Measurements from ENCODE around the gene SPRY4.
"Not testable (repeated sequence)": the region's sequence is repeated elsewhere in the genome, so short reads cannot be mapped to it uniquely, and the experiment has no call there.

The SPRY4 gene

DNA sequence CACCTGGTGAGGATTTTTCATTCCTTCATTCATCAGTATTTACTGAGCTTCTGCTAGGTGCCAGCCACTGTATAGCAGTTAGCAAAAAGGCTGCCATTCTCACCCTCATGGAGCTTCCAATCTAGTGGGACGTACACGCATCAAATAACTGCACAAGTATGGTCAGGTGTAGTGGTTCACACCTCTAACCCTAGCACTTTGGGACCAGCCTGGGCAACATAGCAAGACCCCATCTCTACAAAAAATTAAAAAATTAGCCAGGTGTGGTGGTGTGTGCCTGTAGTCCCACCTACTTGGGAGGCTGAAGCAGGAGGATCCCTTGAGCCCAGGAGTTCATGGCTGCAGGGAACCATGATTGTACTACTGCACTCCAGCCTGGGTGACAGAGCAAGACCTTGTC is 8.9 kb upstream of the SPRY4 start:
- DNase-seq, result not testable (repeated sequence)

DNA sequence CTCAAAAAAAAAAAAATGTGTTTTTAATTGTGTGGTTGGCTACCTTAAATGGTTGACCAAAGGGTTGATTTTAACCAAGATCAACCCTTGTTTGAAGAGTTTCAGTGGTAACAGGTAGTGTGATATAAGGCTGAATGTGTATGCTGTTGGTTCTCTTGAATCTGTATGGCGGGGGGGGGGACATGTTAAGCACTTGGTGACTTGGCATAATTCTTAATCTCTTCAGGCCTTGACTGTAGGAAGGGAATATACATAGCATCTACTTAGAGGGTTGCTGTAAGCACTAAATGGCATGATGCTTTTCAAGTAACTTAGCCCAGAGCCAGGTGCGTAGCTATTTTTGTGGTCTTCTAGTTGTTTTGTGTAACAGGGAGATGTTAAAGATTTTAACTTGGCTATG is 5.6 kb upstream of the SPRY4 start:
- DNase-seq, result no peak

DNA sequence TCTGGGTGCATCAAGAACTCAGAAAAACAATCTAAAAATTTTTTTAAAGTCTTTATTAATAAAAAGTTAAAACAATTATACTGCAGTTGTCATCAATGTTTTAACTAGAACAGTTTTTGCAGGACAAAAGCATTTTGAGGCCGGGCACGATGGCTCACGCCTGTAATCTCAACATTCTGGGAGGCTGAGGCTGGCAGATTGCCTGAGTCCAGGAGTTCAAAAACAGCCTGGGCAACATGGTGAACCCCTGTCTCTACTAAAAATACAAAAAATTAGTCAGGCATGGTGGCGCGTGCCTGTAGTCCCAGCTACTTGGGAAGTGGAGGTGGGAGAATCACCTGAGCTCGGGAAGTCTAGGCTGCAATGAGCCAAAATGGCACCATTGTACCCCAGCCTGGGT is 5.2 kb upstream of the SPRY4 start:
- DNase-seq, result no peak

- no peak for DNase-seq
Observed at GRCh38 chr5:142327111-142327842, 2.5 kb upstream of the SPRY4 start.

GRCh38 chr5:142326480-142326938 is 1.7 kb upstream of the SPRY4 start:
- DNase-seq, result peak; percentile 17

- DNase-seq, result peak; percentile 56
Observed at GRCh38 chr5:142325725-142326479, 1.1 kb upstream of the SPRY4 start.

DNA sequence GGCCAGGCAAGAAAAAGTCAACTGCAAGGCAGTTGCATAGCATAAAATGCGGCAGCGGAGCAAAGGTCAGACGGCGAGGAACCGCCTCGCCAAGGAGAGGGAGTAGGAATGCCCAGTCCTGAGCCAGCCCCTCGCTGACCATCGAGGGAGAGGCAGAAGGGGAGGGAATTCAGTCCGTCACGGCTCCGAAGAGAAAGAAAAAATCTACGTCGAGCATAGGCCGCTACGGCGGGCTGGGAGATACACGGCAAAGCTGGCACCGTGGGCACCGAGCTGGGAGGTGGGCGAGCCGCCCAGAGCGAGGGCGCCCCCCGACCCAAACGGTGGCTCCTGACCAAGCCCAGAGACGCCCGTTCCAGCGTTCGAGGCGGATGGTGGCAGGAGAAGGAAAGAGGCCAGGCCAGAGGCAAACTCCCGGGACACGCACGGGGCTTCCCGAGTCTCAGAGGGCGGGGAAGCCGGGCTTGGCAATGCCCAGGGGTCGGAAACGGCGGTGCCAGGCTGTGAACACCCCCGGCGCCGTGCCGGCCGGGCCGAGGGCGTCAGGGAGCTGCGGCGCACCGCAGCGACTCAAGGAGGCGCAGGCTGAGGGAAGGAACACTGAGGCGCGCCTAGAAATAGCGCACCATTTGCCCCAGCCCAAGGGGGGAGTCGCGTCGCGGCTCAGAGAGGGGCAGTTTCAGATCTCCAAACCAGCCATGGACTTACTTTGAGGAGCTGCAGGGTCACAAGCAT is 518 bp downstream of the SPRY4 start:
- no peak for DNase-seq

DNA sequence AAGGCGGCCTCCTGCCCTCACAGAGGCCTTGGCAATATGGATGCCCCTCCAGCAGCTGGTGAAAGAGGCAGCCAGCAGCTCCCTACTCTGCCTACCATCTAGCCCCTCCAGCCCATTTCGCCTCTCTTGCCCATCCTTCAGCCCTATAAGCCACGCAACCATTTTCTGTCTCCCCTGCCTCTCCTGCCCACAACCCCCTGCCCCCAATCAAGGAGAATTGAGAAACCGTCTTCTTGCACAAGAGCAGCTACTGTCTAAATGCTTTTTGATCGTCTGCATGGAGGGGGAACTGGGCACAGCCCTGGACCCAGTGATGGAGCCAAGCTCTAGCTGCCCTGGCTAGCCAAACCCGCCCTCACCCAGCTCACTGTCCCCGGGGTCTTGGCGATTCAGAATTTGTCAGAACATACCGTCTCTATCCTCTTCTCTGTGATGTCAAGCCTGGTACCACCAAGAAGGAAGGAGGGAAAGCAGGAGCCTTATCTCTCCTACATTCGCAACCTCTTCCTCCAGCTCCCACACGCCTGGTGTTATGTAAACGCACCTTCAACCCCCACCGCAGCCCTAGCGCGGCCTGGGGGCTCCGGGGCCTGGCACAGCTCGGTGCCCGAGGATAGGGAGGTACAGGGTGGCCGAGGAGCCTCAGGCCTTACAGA is 1.2 kb downstream of the SPRY4 start:
- DNase-seq, result no peak

GRCh38 chr5:142322747-142323479 is 1.9 kb downstream of the SPRY4 start:
- DNase-seq, result no peak

DNA sequence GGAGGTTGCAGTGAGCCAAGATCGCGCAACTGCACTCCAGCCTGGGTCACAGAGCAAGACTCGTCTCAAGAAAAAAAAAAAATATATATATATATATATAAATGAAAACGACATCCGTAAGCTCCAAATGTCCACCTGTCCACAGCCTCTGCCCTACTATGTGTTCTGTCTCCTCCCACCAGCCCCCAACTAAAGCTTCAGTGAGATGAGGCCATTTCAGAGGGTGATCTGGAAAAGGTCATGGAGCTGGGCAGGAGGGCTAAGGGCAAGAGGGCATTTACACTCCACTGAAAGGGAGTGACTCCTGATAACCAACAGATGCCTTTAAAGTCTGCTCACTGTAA is 2.4 kb downstream of the SPRY4 start:
- DNase-seq, result no peak

DNA sequence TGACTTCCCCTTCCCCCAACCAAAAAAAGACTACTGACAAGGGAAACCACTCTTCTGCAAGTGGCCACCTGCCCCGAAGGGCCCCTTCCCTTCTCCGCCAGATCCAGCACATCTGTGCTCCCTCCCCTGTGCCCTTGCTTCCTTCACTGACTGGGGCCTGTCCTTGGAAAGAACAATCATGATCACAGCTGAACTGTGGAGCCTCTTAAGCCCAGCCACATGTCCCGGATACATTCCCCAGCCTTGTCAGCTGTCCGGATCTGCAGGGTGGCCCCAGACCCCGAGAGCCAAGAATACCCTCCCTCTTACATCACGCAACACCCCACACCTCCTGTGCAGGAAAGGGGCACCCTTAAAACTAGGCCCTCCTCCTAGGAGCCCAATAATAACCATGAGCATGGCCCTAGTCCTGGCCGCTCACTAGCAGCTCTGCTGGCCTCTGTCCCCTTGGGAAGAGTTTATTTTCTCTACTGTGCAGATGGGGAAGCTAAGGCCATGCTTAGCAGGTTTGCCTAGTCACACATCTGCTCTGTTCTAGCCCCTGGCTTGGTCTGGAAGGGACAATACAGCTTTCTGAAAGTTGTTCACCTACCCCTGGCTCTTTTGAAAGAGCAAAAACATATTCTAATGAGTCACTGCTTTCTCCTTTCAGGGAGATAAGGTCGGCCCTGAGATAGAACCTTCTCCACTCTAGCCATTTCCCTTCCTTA is 3.8 kb downstream of the SPRY4 start:
- no peak for DNase-seq

DNA sequence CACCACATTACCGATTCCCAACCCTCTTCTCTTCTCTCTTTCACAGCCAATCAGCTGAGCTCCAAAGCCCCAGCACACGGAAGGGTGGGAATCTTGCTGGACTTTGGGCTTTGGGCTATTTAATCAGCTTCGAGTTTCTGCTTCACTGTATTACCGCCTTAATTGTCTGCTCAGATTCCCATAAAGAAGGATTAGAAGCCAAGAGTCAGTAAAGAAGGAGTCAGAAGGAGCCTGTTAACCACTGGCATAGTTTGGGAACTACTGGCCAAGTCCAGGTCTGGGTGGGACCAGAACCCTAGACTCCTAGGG is 4.4 kb downstream of the SPRY4 start:
- no peak for DNase-seq

DNA sequence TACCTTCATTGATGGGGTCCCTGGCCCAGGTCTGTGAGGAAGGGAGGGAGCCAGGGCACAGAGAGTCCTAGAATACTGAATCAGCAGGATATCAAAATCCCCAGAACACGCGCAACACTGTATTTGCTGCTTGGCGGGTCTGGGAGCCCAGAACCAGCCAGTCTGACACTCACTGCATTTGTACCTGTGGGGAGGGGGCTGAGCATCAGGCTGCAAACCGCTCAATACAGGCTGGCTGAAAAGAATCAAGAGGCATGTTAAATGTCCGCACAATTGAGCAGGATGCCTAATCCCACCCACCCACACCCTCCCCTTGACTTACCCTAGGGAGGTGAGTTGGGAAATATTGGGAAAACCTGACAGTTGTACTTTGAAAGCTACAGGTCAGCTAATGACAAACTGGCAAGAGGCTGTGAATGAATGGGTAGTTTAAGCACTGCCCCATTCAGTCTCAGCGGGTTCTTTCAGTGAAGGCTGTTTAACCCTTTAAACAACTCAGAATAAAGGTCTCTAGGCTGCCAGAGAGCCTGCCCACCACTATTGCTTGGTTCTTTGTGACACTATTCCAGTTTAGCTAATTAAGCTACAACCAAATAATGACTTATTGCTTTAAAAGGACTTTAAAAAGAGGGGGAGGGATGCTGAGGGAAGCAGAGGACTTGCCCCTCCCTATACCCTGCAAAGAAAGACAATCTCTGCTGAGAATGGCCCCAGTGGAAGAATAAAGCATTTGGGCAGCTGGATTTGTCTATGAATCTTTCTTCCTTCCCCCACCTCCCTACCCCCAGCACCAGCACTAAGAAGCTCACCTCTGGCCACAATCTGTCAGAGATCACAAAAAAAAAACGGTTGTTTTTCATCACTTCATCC is 5.0 kb downstream of the SPRY4 start:
- DNase-seq, result no peak

GRCh38 chr5:142319105-142319504 is 5.7 kb downstream of the SPRY4 start:
- no peak for DNase-seq

DNA sequence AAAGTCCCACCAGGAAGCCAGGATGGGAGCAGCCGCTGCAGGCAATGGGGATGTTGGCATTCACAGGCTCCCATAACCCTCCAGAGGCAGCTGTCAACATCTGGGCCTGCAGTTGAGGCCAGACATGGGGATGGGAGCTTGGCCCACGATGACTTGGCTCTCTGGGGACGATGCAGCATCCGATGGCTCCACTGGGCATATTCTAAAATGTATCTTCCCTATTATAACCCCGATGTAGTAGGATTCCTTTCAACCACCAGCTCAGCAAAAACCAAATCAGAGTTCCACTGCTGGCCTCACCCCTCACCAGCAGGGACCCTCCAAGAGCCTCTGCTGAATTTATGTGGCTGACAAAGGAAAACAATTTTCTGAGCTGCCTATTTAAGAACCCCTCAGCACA is 7.1 kb downstream of the SPRY4 start:
- DNase-seq, result no peak

DNA sequence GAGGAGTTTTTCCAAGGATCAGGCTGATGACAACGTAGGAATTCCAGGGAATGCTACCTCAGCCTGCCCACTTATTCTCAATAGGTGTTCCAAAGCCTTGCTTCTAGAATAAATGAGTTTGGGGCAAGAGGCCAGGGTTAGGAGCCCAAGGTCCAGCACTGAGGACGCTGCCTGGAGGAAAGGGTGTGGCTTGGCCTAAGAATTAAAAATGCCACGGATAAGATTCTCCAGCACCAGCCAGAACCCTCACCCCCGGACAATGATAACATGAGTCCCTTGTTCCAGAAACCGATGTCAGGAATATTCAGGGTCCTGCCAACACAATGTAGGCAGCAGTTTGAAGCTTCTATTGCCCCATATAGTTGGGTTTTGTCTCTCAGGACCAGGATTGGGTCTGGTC is 7.6 kb downstream of the SPRY4 start:
- DNase-seq, result no peak

- DNase-seq, result no peak
Observed at GRCh38 chr5:142316681-142317080, 8.1 kb downstream of the SPRY4 start.

- peak; percentile 47 for DNase-seq
Observed at GRCh38 chr5:142316051-142316450, 8.8 kb downstream of the SPRY4 start.

DNA sequence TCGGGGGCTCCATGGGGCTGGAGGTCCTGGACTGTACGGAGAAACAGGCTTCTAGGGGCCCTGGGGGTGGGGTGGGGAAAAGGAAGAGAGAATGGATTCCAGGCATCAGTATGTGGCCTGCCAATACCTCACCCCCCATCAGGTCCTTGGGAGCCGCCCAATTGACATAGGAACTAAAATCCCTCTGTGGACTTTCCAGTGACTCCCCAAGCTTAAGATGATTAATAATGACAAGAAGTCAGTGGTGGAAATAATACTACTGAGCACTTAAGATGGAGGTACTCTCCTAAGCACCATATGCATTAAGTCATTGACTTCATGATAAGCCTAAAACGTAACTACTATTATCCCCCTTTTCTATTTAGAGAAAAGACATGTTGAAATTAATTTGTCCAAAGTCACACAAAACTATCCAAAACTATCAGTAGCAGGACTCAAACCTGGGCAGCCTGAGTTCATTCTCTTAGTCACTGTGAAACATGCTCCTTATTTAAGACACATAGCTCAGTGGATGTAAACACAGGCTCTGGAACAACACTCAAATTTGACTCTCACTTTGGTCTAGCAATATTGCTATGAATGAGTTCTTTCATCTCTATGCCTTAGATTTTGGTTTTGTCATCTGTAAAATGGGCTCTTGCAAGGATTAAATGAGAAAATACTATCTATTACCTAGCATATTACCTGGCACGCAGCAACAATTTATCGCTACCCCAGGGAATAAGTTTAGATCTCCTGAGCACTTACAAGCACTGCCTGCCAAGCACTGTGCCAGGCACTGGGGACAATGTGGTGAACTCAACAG is 9.5 kb downstream of the SPRY4 start:
- no peak for DNase-seq

DNA sequence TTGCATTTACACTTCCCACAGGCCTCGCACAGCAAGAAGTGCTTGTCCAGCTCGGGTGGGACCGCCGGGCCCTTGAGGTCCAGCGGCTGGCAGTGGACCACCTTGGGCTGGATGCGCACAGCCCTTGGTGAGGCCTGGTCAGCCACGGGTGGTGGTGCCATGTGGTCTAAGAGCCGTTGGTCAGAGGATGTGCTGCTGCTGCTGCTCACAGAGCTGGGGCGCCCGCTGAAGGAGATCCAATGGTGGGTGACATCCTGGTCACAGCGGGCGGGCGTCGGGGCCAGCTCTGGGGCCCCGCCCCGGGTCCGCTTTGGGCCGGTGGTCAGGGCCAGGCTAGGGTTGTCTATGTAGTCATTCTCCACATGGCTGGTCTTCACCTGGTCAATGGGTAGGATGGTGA is 10.2 kb downstream of the SPRY4 start:
- DNase-seq, result no peak

Measured in NCI-H510A treated with DMSO at 0.1 percent for 48 hours (cell line).